Activated T-helper 1 cell treated with anti-CD3 and anti-CD28 coated beads, Interleukin-12 subunit alpha, Interleukin-12 subunit beta, Interleukin-2, Interleukin-4 antibody, amounts not matched to agents 30 ng/mL and 10 ng/mL and 1 ng/mL, durations not matched to agents 14 hours and 24 hours and 36 hours (primary cell): Measurements from ENCODE around the gene CCDC117. TPM values are rescaled to one million over a fixed set of nuclear protein-coding genes. Genes with fewer than 3 reads are reported as not detected.
"Not testable (repeated sequence)": the region's sequence is repeated elsewhere in the genome, so short reads cannot be mapped to it uniquely, and the experiment has no call there.

ENCODE experiments used
- DNase-seq: peaks from one replicate; pipeline ENCODE4 v3.0.0; 2021; ENCODE audit warnings: low spot score
- H3K27ac Mint-ChIP-seq: one replicate; pipeline ENCODE4 v1.8.0; 2021; ENCODE audit warnings: mild to moderate bottlenecking, mixed read lengths
- H3K27me3 Mint-ChIP-seq: one replicate; pipeline ENCODE4 v1.8.0; 2022; ENCODE audit warnings: mild to moderate bottlenecking, moderate library complexity, mixed read lengths; ENCODE audit not compliant: insufficient read depth
- H3K36me3 Mint-ChIP-seq: one replicate; pipeline ENCODE4 v1.8.0; 2021; ENCODE audit warnings: low read depth, mixed read lengths
- H3K4me1 Mint-ChIP-seq: one replicate; pipeline ENCODE4 v1.8.0; 2021; ENCODE audit warnings: low read depth, mixed read lengths
- H3K4me3 Mint-ChIP-seq: one replicate; pipeline ENCODE4 v1.8.0; 2021; ENCODE audit warnings: mild to moderate bottlenecking, moderate library complexity, mixed read lengths
- H3K9me3 Mint-ChIP-seq: one replicate; pipeline ENCODE4 v1.8.0; 2021; ENCODE audit warnings: mixed read lengths
- intact Hi-C: fragments of 100-400 bp; cut with micrococcal nuclease; formaldehyde crosslinking; loops from one replicate; pipeline ENCODE4 v1.15.1; 2024
- total RNA-seq: library from RNA; stranded (reverse); gene quantifications from 2 replicates; pipeline ENCODE4 v1.2.3, GENCODE V29; 2022

The CCDC117 gene
- total RNA-seq, 1 donor from 2014 or later: 52.8 TPM

DNA sequence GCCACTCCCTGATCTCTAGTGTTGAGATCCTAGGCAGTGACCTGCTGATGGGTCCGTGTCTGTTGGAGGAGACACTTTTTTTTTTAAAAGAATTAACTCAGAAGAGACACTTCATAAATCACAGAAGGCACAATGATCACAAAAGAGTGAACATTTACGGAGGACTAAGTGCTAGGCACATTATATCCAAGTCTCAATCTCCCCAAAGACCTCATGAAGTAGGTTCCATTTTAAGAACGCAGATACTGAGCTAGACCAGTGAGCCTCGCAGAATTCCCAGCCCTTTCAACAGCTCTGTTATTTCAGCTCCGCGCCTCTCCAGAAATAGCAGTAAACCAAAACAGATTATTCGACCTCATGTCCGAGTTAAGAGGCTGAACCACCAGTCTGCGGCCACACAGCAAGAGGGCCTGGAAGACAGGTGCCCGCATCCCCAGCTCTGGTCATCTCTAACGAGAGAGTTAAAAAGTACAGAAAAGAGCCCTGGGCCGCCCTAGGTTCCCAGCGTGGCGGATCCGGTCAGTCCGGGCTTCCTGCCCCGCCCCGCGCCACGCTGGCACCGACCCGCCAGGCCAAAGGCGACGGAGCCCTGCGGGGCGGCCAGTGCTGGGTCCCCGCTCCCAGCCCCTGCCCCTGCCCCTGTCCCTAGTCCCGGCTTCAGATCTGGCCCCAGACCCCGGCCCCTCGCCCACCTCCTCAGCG, 27.3 kb downstream of the CCDC117 start:
- no peak for DNase-seq
- H3K36me3 Mint-ChIP-seq: peaks cover 47% of the 10 kb centered on the region
- no peaks in the 10 kb centered on the region for H3K9me3 Mint-ChIP-seq
- H3K27ac Mint-ChIP-seq: peak overlapping the region; percentile 98
- intact Hi-C loops: loop anchor here (1.0 to 10.0 kb wide), 10 partner anchors 12 to 881 kb away; partner anchors contain the start of genes HSCB and ZNRF3
- peak overlapping the region; percentile 96 for H3K4me3 Mint-ChIP-seq
- H3K27me3 Mint-ChIP-seq: peaks cover 2% of the 10 kb centered on the region
- peaks cover 53% of the 10 kb centered on the region for H3K4me1 Mint-ChIP-seq

DNA sequence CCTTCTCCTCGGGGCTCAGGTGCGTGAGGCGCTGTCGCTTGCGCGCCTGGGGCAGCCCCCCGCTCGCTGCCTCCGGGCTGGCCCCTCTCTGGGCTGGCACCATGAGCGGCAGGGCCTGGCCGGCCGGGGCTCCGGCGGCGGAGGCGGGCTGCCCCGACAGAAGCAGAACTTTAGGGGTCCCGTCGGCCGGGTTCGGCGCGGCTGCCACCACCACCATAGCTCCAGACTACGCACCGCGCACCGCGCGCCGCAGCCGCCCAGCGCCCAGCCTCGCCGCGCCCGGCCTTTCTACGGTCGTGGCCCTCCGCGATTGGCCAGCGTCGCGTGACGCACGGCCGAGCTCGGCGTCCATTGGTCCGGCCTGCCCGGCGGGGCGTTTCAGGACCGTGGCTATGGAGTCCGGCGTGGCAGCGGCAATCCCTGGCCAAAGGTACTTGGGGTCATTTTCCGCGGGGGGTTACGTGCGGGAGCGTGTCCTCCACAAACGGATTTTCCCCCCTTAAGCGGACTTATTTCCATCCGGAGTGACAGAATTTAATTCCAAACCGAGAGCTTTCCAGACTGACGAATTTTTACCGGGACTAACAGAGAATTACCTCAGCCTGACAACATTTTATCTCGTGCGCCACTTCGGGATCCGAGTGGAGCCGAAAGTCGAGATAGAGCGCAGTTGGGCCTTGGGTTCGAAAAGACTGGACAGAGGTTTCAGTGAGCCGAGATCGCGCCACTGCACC, 28.0 kb downstream of the CCDC117 start, which contains the start of gene XBP1:
TSS of gene XBP1 (minus strand) at position 262 of the 734 bp plus-strand sequence.
- peak; percentile 92 for DNase-seq
- peaks cover 48% of the 10 kb centered on the region for H3K4me1 Mint-ChIP-seq
- intact Hi-C loops: loop anchor here (1.0 kb wide), 2 partner anchors 58 to 882 kb away; partner anchors contain the start of gene HSCB
- H3K27ac Mint-ChIP-seq: peak within 1 kb of the TSS; percentile 98
- H3K27me3 Mint-ChIP-seq: peaks cover 2% of the 10 kb centered on the region
- H3K9me3 Mint-ChIP-seq: no peaks in the 10 kb centered on the region
- H3K36me3 Mint-ChIP-seq: peaks cover 41% of the 10 kb centered on the region
- H3K4me3 Mint-ChIP-seq: peak within 1 kb of the TSS; percentile 96

DNA sequence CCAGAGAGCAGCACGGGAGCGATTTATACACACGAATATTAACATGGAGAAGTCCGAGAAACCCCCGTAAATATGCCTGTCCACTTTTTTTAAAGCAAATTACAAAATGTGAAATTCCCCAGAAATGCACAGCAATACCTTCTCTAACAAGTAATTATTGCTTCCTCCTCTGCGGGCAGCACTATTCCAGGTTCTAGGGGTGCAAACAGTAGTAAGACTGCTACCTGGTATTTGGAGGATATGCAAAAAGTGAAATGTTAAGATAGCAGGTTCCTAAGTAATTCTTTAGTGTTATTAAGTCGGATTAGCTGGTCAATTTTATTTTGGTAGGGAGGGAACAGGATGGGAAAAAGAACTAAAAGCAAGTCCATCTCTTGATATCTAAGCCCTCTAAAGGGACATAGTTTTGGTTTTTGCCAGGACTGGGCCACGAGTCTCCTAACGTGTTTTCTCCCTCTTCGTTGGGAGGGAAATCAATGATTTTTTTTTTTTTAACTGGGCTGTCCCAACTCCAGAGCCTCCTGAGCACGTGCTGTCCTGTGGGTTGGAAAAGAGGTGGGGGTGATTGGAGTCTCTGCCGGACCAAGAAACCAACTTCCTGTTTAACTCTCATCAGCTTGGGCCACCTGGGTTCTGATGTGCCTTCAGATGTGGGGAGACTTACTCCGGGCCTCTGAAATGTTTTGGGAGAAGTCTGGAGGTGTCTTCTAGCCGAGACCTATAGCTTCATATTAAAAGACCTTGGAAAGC, 29.5 kb downstream of the CCDC117 start:
- DNase-seq: no peak
- intact Hi-C loops: no loop called here
- H3K4me3 Mint-ChIP-seq: peak overlapping the region; percentile 89
- H3K9me3 Mint-ChIP-seq: no peaks in the 10 kb centered on the region
- peak overlapping the region; percentile 86 for H3K27ac Mint-ChIP-seq
- H3K4me1 Mint-ChIP-seq: peaks cover 44% of the 10 kb centered on the region
- peaks cover 2% of the 10 kb centered on the region for H3K27me3 Mint-ChIP-seq
- peaks cover 31% of the 10 kb centered on the region for H3K36me3 Mint-ChIP-seq

DNA sequence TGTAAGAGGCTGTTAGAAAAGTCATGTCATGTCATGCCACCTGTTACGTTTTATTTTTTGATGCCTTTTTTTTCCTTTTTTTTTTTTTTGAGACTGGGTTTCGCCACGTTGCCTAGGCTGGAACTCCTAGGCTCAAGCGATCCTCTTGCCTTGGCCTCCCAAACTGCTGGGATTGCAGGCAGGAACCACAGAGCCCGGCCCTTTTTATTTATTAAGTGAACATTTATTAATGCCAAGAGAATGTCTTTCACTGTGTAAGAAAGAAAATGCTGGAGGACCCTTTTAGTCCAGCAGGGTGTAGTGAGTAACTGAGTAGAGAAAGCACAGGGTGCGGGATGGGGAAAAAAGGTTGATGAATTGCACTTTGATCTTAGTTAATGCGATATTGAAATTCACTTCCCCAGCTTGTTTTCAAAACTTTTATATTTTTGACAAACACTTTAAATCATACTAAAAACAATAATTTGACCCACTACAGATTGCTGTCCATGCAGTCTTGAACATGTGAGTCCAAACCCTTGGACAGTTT, 30.2 kb downstream of the CCDC117 start:
- peak overlapping the region; percentile 89 for H3K4me3 Mint-ChIP-seq

DNA sequence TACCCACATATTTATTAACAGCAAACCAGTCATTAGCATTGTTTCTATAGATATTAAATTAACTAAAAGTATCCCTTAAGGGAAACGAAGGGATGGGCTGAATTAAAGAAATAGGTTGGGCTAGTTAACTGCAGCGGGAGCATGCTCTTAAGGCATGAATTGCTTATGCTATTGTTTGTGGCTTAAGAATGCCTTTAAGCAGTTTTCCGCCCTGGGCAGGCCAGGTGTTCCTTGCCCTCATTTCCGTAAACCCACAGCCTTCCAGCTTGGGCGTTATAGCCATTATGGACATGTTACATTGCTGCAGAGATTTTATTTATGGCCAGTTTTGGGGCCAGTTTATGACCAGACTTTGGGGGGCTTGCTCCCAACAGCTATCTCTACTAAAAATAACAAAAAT, 32.9 kb downstream of the CCDC117 start:
- intact Hi-C loops, H3K27ac Mint-ChIP-seq, DNase-seq, H3K27me3 Mint-ChIP-seq, H3K4me3 Mint-ChIP-seq, H3K9me3 Mint-ChIP-seq: not testable (repeated sequence)
- Mint-ChIP-seq H3K36me3 (peaks cover 22% of the 10 kb centered on the region), H3K4me1 (peaks cover 49% of the 10 kb centered on the region)

More for the DNA sequence above, 30.2 kb downstream of the CCDC117 start:
- intact Hi-C loops: no loop called here
- peak overlapping the region; percentile 86 for H3K27ac Mint-ChIP-seq
- no peaks in the 10 kb centered on the region for H3K9me3 Mint-ChIP-seq
- peaks cover 2% of the 10 kb centered on the region for H3K27me3 Mint-ChIP-seq
- H3K36me3 Mint-ChIP-seq: peaks cover 28% of the 10 kb centered on the region
- H3K4me1 Mint-ChIP-seq: peaks cover 42% of the 10 kb centered on the region
- DNase-seq: no peak

DNA sequence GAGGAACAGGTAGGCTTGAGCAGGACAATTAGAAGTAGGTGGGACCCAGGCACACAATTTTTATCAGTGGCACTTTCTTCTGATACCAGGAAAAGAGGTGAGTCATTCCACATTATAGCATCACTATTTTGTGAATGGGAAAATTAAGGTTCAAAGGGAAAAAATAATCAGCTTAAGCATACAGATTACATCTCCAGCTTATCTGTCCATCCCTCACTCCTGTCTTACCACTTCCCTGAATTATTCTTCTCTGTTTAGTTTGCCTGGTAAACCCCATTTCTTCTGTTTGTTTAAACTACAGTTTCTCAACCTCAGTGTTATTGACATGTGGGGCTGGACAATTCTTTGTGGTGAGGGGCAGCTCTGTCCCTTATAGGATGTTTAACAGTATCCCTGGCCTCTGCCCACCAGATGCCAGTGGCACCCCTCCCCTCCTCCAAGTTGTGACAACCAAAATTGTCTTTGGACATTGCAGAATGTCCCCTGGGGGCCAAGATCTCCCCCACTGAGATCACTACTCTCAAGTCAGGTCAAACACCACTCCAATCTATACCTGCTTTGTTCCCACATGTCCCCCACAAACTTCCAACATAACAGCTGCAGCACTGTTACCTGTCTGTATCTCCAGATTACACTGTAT, 36.3 kb downstream of the CCDC117 start:
- intact Hi-C loops: loop anchor here (1.0 kb wide), 1 partner anchor 20 kb away; no protein-coding TSS in a partner anchor
- H3K4me3 Mint-ChIP-seq: peak overlapping the region; percentile 58

DNA sequence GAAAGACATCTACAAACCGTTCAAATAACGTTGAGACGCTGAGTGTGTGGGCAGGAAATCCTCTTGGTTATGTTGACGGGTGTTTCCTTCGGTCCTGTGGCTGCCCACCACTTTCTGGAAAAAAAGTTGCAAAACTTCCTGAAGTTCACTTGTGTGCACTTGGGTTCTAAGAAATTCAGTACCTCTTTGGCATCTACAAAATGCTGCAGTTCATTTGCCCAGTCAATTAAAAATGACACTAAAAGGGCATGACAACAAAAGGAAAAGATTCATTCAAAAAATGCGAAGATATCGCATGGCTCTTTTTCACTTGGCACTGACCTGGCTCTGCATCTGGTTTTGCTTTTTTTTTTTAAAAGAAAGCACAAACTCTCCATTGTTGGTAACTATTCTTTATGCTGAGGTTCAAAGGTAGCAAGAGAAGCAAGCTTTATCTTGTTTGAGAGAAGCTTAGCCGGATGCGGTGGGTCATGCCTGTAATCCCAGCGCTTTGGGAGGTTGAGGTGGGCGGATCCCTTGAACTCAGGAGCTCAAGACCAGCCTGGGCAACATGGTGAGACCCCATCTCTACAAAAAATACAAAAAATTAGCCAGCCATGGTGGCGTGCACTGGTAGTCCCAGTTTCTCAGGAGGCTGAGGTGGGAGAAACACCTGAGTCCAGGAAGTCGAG, 38.5 kb downstream of the CCDC117 start:
- intact Hi-C loops: loop anchor here (1.0 to 5.0 kb wide), 4 partner anchors 12 to 139 kb away; no protein-coding TSS in a partner anchor
- H3K4me3 Mint-ChIP-seq: peak overlapping the region; percentile 76
- peak; percentile 60 for DNase-seq
- H3K36me3 Mint-ChIP-seq: peaks cover 34% of the 10 kb centered on the region
- no peaks in the 10 kb centered on the region for H3K9me3 Mint-ChIP-seq
- peaks cover 81% of the 10 kb centered on the region for H3K4me1 Mint-ChIP-seq
- peak overlapping the region; percentile 89 for H3K27ac Mint-ChIP-seq
- H3K27me3 Mint-ChIP-seq: no peaks in the 10 kb centered on the region

More for the DNA sequence above, 36.3 kb downstream of the CCDC117 start:
- no peak for DNase-seq
- H3K27ac Mint-ChIP-seq: peak overlapping the region; percentile 49
- H3K9me3 Mint-ChIP-seq: no peaks in the 10 kb centered on the region
- H3K27me3 Mint-ChIP-seq: no peaks in the 10 kb centered on the region
- H3K4me1 Mint-ChIP-seq: peaks cover 65% of the 10 kb centered on the region
- peaks cover 22% of the 10 kb centered on the region for H3K36me3 Mint-ChIP-seq

DNA sequence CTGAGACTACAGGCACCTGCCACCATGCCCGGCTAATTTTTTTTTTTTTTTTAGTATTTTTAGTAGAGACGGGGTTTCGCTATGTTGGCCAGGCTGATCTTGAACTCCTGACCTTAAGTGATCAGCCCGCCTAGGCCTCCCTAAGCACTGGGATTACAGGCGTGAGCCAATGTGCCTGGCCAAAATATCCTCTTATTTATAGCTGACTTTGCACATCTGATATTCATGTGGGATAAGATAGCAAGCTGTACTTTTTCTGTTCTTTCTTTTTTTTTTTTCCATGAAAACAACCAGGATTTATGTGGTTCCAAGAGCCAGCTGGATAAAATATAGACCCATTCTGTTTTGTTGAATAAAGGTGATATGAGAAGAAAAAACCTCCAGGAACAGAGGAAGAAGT, 40.0 kb downstream of the CCDC117 start:
- no peak for DNase-seq
- intact Hi-C loops: loop anchor here (1.0 to 5.0 kb wide), 3 partner anchors 39 to 140 kb away; no protein-coding TSS in a partner anchor
- peak overlapping the region; percentile 89 for H3K27ac Mint-ChIP-seq
- no peaks in the 10 kb centered on the region for H3K9me3 Mint-ChIP-seq
- H3K4me3 Mint-ChIP-seq: peak overlapping the region; percentile 76
- peaks cover 78% of the 10 kb centered on the region for H3K4me1 Mint-ChIP-seq
- H3K27me3 Mint-ChIP-seq: no peaks in the 10 kb centered on the region
- peaks cover 34% of the 10 kb centered on the region for H3K36me3 Mint-ChIP-seq

DNA sequence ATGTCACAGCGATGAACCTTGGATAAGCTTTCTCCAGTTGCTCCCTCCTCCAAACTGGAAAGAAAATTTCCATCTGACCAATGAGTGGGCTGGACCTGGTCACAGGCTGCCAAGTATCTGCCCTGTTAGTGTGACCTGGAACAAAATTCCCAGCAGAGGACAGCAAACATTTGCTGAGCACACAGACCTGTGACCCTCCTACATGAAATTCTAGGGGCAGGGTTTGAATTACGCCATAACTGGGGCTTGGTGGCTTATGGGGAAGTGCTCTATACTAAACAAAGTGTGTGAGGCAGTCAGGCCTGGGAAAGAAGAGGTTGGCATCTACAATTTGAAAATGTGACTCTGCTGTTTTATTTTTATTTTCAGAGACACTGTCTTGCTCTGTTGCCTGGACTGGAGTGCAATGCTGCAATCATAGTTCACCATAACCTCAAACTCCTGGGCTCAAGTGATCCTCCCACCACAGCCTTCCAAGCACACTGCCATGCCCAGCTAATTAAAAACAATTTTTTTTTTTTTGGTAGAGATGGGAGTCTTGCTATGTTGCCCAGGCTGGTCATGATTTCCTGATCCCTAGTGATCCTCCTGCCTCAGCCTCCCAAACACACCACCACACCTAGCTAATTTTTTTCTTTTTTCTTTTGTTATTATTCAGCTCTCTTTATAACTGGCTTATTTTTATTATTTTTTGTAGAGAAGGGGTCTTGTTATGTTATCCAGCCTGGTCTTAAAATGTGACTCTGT, 41.5 kb downstream of the CCDC117 start:
- Mint-ChIP-seq H3K9me3 (no peaks in the 10 kb centered on the region), H3K36me3 (peaks cover 26% of the 10 kb centered on the region), H3K4me3 (peak overlapping the region; percentile 23), H3K4me1 (peaks cover 86% of the 10 kb centered on the region), H3K27ac (peak overlapping the region; percentile 26), H3K27me3 (no peaks in the 10 kb centered on the region)
- intact Hi-C loops: loop anchor here (5.0 kb wide), 2 partner anchors 93 to 142 kb away; no protein-coding TSS in a partner anchor
- DNase-seq: no peak

DNA sequence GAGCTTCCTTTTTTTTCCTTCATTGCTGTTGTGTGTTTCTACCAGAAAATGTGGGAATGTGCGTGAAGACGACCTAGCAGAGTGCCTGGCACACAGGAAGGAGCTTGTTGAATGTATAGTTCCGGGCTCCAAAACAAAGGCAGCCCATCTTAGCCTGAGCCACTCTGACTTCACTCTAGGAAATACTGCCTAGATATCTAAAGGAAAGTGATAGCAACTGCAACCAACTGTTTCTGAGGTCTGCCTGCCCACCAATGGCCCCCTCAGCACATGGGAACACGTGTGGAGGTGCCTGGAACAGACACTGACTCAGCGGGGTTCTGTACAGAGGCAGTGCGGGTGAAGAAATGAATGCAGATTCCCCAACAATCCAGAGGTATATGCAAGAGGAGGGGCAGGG, 42.6 kb downstream of the CCDC117 start:
- Mint-ChIP-seq H3K9me3 (no peaks in the 10 kb centered on the region), H3K4me3 (peak overlapping the region; percentile 47), H3K27me3 (no peaks in the 10 kb centered on the region), H3K27ac (peak overlapping the region; percentile 60), H3K4me1 (peaks cover 85% of the 10 kb centered on the region), H3K36me3 (peaks cover 28% of the 10 kb centered on the region)
- intact Hi-C loops: no loop called here
- no peak for DNase-seq

DNA sequence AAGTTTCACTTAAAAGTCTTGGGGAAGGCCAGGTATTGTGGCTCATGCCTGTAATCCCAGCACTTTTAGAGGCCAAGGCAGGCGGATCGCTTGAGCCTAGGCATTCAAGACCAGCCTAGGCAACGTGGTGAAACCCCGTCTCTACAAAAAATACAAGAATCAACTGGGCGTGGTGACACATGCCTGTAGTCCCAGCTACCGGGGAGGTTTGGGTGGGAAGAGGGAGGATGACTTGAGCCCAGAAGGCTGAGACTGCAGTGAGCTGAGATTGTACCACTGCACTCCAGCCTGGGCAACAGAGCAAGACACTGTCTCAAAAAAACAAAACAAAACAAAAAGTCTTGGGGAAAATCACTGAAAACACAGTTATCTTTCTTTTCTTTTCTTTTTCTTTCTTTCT, 43.2 kb downstream of the CCDC117 start:
- H3K27ac Mint-ChIP-seq: no peak overlapping the region

More for the DNA sequence above, 43.2 kb downstream of the CCDC117 start:
- Mint-ChIP-seq H3K27me3 (no peaks in the 10 kb centered on the region), H3K4me1 (peaks cover 83% of the 10 kb centered on the region), H3K36me3 (peaks cover 28% of the 10 kb centered on the region), H3K9me3 (no peaks in the 10 kb centered on the region), H3K4me3 (no peak overlapping the region)
- no peak for DNase-seq
- intact Hi-C loops: no loop called here
